ENCODE results near the gene PCNA. TPM values are rescaled to one million over a fixed set of nuclear protein-coding genes. Genes with fewer than 3 reads are reported as not detected.
A peak's percentile ranks its signal among the peaks of the same experiment; 100 is the strongest.

PCNA gene
- total and polyA plus RNA-seq, 2 donors (not counting 1 experiment from before 2014, with no cell fraction given): 75.6 to 144 TPM

DNA sequence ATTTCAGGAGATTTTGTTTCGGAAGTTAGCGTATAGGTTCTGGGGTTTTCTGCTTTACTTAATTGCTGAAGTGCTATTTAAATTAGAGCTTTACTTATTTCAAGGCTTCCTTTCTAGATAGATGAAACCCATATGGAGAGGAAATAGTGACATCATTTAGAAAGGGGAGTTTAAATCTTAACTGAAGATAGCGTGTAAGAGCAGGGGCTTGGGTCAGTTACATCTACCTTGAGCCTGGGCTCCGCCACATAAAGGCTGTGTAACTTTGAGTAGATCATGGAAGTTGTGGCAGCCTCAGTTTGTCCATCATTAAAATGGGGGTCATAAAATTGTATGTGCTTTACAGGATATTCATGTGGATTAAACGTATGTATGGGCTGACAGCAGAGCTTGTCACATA, 11.7 kb upstream of the PCNA start:
- Histone ChIP-seq H3K27ac (ENCODE audit: insufficient read depth, low read length) (no peak overlapping the region), H3K4me3 (replicated peaks in 1 of 4; ENCODE audit: control extremely low read depth in 1 of 4, insufficient read depth in 1 of 4, low read depth in 3 of 4, low read length in 4 of 4) (no peak overlapping the region), H3K4me2 (ENCODE audit: extremely low read depth, insufficient read depth, low read length) (peak overlapping the region; percentile 11)

DNA sequence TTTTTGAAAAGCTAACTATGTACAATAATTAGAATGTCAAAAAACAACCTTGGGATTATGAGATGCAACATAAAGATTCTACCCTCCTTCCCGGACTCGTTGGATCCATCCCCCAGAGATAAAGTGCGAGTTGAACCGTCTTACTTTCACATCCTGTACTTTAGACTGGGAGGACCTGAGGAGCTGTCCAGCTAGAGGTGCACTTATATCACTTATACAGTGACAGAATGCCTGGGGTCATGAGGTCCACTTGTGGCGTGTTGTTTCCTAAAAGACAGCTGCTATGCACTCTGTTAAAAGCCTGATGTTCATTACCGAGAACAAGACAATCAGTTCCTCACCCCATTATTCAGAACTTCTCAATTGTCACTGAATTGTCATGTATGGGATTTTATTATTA, 9.1 kb upstream of the PCNA start:
- H3K79me2 ChIP-seq (ENCODE audit: control insufficient read depth, insufficient read depth, low read length): peaks cover 38% of the 10 kb centered on the region
- no peaks in the 10 kb centered on the region for H3K9me3 ChIP-seq (ENCODE audit: control insufficient read depth, insufficient read depth, low read depth, low read length)
- H3K27ac ChIP-seq (ENCODE audit: insufficient read depth, low read length): no peak overlapping the region
- H3K4me2 ChIP-seq (ENCODE audit: extremely low read depth, insufficient read depth, low read length): peak overlapping the region; percentile 28
- H3K4me1 ChIP-seq (ENCODE audit: control insufficient read depth, extremely low read depth, insufficient read depth, low read length): peaks cover 4% of the 10 kb centered on the region
- H3K9ac ChIP-seq (ENCODE audit: insufficient read depth, low read length): no peak overlapping the region
- H4K20me1 ChIP-seq (ENCODE audit: control insufficient read depth, extremely low read depth, insufficient read depth, low read length): no peaks in the 10 kb centered on the region
- no peak for TF ChIP-seq EZH2 (IDR thresholded peaks at IDR 0.05; ENCODE audit: low read length, missing control alignments)
- TF ChIP-seq, protein P1, sequence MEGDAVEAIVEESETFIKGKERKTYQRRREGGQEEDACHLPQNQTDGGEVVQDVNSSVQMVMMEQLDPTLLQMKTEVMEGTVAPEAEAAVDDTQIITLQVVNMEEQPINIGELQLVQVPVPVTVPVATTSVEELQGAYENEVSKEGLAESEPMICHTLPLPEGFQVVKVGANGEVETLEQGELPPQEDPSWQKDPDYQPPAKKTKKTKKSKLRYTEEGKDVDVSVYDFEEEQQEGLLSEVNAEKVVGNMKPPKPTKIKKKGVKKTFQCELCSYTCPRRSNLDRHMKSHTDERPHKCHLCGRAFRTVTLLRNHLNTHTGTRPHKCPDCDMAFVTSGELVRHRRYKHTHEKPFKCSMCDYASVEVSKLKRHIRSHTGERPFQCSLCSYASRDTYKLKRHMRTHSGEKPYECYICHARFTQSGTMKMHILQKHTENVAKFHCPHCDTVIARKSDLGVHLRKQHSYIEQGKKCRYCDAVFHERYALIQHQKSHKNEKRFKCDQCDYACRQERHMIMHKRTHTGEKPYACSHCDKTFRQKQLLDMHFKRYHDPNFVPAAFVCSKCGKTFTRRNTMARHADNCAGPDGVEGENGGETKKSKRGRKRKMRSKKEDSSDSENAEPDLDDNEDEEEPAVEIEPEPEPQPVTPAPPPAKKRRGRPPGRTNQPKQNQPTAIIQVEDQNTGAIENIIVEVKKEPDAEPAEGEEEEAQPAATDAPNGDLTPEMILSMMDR (conservative IDR thresholded peaks at IDR 0.05 in 1 of 2, IDR thresholded peaks at IDR 0.05 in 1 of 2; ENCODE audit: low read depth in 1 of 2, low read length in 2 of 2): no peak
- no peaks in the 10 kb centered on the region for H3K27me3 ChIP-seq (ENCODE audit: control insufficient read depth, insufficient read depth, low read length)
- no peak for DNase-seq (ENCODE audit: low read depth in 2 of 2)
- H2AFZ ChIP-seq (ENCODE audit: low read length): no peak overlapping the region
- peak overlapping the region in 1 of 4 experiments; percentile 75 for H3K4me3 ChIP-seq (replicated peaks in 1 of 4; ENCODE audit: control extremely low read depth in 1 of 4, insufficient read depth in 1 of 4, low read depth in 3 of 4, low read length in 4 of 4)
- H3K36me3 ChIP-seq (ENCODE audit: control insufficient read depth, insufficient read depth, low read length): no peaks in the 10 kb centered on the region

More for the DNA sequence above, 11.7 kb upstream of the PCNA start:
- Histone ChIP-seq H3K4me1 (ENCODE audit: control insufficient read depth, extremely low read depth, insufficient read depth, low read length) (peaks cover 4% of the 10 kb centered on the region), H3K27me3 (ENCODE audit: control insufficient read depth, insufficient read depth, low read length) (no peaks in the 10 kb centered on the region), H3K36me3 (ENCODE audit: control insufficient read depth, insufficient read depth, low read length) (no peaks in the 10 kb centered on the region), H4K20me1 (ENCODE audit: control insufficient read depth, extremely low read depth, insufficient read depth, low read length) (no peaks in the 10 kb centered on the region), H3K79me2 (ENCODE audit: control insufficient read depth, insufficient read depth, low read length) (peaks cover 45% of the 10 kb centered on the region), H3K9me3 (ENCODE audit: control insufficient read depth, insufficient read depth, low read depth, low read length) (no peaks in the 10 kb centered on the region), H3K9ac (ENCODE audit: insufficient read depth, low read length) (no peak overlapping the region), H2AFZ (ENCODE audit: low read length) (no peak overlapping the region)
- TF ChIP-seq, protein P1 (conservative IDR thresholded peaks at IDR 0.05 in 1 of 2, IDR thresholded peaks at IDR 0.05 in 1 of 2; ENCODE audit: low read depth in 1 of 2, low read length in 2 of 2): no peak
- TF ChIP-seq EZH2 (IDR thresholded peaks at IDR 0.05; ENCODE audit: low read length, missing control alignments): no peak
- no peak for DNase-seq (ENCODE audit: low read depth in 2 of 2)

DNA sequence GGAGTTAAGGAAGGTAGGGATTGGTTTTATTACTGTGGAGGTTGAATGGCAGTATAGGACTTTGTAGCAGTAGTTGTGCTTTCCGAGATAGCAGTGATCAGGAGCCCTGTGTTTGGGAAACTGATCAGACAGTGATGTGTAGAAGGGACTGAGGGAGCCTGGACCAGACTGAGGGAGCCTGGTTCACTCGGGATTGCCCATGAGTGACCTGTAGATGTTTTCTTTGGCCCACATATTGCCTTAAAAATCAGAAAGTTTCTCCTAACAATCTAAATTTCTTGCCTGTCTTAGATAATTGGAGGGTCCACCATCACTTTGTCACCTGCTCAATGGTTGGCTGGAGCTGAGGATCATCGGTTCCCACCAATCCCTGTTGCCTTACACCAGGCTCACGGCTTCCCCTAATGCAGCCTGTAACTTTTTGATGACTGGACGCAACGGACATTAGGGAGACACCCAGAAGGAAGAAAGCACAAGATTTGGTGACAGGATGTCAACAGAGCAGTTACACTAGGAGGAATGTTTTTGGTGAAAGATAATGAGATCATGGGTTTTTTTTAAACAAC, 8.2 kb upstream of the PCNA start:
- TF ChIP-seq, protein P1 (conservative IDR thresholded peaks at IDR 0.05 in 1 of 2, IDR thresholded peaks at IDR 0.05 in 1 of 2; ENCODE audit: low read depth in 1 of 2, low read length in 2 of 2): no peak
- no peak for TF ChIP-seq EZH2 (IDR thresholded peaks at IDR 0.05; ENCODE audit: low read length, missing control alignments)
- Histone ChIP-seq H3K27me3 (ENCODE audit: control insufficient read depth, insufficient read depth, low read length) (no peaks in the 10 kb centered on the region), H3K4me1 (ENCODE audit: control insufficient read depth, extremely low read depth, insufficient read depth, low read length) (peaks cover 4% of the 10 kb centered on the region), H3K79me2 (ENCODE audit: control insufficient read depth, insufficient read depth, low read length) (peaks cover 34% of the 10 kb centered on the region), H3K9me3 (ENCODE audit: control insufficient read depth, insufficient read depth, low read depth, low read length) (no peaks in the 10 kb centered on the region), H3K4me3 (replicated peaks in 1 of 4; ENCODE audit: control extremely low read depth in 1 of 4, insufficient read depth in 1 of 4, low read depth in 3 of 4, low read length in 4 of 4) (peak overlapping the region; percentile 75 to 81 (median 78)), H3K9ac (ENCODE audit: insufficient read depth, low read length) (peak overlapping the region; percentile 33), H4K20me1 (ENCODE audit: control insufficient read depth, extremely low read depth, insufficient read depth, low read length) (no peaks in the 10 kb centered on the region), H3K4me2 (ENCODE audit: extremely low read depth, insufficient read depth, low read length) (peak overlapping the region; percentile 96), H2AFZ (ENCODE audit: low read length) (no peak overlapping the region), H3K36me3 (ENCODE audit: control insufficient read depth, insufficient read depth, low read length) (no peaks in the 10 kb centered on the region), H3K27ac (ENCODE audit: insufficient read depth, low read length) (peak overlapping the region; percentile 90)
- DNase-seq (ENCODE audit: low read depth in 2 of 2): no peak
